ENCODE results near the gene TCL1B. TPM values are rescaled to one million over a fixed set of nuclear protein-coding genes. Genes with fewer than 3 reads are reported as not detected.

The TCL1B gene, protein sequence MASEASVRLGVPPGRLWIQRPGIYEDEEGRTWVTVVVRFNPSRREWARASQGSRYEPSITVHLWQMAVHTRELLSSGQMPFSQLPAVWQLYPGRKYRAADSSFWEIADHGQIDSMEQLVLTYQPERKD
- total RNA-seq (2021; ENCODE audit: unreplicated experiment) (not detected), Bru-seq, nascent RNA (not detected), BruChase-seq, experiment 1, labeled RNA remaining after a 2-hour chase (not detected), BruChase-seq, experiment 2, labeled RNA remaining after a 6-hour chase (not detected)
- polyA plus RNA-seq (2012; ENCODE audit: insufficient read length): not detected
- long read RNA-seq: 0 reads

DNA sequence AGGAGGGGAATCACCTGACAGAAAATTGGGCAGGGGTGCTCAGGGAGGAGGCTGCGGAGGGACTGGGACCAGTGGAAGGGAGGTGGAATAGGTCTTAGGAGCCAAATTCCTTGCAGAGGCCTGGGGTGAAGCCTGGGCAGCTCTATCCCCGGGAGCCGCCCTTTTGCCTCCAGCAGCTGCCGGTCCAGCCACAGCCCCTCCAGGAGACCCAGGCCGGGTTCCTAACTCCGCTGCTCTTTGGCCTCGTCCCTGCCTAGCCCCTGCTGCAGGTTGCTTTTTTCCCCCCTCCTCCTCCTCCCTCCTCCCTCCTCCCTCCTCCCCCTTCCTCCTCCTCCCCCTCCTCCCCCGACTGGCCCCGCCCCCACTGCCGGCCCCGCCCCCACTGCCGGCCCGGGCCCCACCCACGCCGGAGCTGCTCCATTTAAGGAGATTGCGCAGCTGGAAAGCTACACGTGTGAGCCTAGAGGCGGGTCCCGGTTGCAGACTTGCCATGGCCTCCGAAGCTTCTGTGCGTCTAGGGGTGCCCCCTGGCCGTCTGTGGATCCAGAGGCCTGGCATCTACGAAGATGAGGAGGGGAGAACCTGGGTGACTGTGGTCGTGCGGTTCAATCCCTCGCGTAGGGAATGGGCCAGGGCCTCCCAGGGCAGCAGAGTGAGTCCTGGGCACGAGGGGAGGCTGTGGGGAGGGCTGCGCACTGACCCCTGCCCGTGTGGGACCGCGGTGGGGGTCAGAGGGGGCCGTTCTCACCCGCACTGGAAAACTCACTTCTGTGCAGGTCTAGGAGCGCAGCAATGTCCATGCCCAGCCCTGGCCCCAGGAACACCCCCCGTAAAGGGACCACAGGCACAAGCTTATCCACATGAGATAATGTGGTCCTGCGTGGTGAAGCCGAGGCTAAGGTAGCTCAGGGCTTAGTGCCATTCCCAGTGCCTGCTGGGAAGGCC, at the start of gene TCL1B:
TCL1B (plus strand) TSS at position 449 of the 945 bp plus-strand sequence; CDS start at position 491, 42 bp downstream.
- no TSS peak for BruUV-seq (replicated peaks)
- H3K27ac ChIP-seq (ENCODE audit: low read length): no peak within 1 kb of the TSS
- no peaks in the 10 kb centered on the region for H3K27me3 ChIP-seq (ENCODE audit: control insufficient read depth, insufficient read depth, low read length)
- in situ Hi-C loops (cut with HindIII; ENCODE audit: low pct_unique_long_range_greater_than_20kb, low sequenced_read_pairs): no loop called here
- TF ChIP-seq TCF7L2 (IDR thresholded peaks at IDR 0.05; ENCODE audit: low read depth, low read length) (no peak), SIN3A (IDR thresholded peaks at IDR 0.05; ENCODE audit: borderline replicate concordance, insufficient read depth, low read depth, low read length) (no peak), POLR2AphosphoS5 (IDR thresholded peaks at IDR 0.05; ENCODE audit: low read depth, low read length) (no peak)
- TF ChIP-seq, protein P1, sequence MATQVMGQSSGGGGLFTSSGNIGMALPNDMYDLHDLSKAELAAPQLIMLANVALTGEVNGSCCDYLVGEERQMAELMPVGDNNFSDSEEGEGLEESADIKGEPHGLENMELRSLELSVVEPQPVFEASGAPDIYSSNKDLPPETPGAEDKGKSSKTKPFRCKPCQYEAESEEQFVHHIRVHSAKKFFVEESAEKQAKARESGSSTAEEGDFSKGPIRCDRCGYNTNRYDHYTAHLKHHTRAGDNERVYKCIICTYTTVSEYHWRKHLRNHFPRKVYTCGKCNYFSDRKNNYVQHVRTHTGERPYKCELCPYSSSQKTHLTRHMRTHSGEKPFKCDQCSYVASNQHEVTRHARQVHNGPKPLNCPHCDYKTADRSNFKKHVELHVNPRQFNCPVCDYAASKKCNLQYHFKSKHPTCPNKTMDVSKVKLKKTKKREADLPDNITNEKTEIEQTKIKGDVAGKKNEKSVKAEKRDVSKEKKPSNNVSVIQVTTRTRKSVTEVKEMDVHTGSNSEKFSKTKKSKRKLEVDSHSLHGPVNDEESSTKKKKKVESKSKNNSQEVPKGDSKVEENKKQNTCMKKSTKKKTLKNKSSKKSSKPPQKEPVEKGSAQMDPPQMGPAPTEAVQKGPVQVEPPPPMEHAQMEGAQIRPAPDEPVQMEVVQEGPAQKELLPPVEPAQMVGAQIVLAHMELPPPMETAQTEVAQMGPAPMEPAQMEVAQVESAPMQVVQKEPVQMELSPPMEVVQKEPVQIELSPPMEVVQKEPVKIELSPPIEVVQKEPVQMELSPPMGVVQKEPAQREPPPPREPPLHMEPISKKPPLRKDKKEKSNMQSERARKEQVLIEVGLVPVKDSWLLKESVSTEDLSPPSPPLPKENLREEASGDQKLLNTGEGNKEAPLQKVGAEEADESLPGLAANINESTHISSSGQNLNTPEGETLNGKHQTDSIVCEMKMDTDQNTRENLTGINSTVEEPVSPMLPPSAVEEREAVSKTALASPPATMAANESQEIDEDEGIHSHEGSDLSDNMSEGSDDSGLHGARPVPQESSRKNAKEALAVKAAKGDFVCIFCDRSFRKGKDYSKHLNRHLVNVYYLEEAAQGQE (IDR thresholded peaks at IDR 0.05; ENCODE audit: insufficient read depth in 1 of 2, low read depth in 2 of 2, low read length in 1 of 2): no peak
- TF ChIP-seq, protein P2, sequence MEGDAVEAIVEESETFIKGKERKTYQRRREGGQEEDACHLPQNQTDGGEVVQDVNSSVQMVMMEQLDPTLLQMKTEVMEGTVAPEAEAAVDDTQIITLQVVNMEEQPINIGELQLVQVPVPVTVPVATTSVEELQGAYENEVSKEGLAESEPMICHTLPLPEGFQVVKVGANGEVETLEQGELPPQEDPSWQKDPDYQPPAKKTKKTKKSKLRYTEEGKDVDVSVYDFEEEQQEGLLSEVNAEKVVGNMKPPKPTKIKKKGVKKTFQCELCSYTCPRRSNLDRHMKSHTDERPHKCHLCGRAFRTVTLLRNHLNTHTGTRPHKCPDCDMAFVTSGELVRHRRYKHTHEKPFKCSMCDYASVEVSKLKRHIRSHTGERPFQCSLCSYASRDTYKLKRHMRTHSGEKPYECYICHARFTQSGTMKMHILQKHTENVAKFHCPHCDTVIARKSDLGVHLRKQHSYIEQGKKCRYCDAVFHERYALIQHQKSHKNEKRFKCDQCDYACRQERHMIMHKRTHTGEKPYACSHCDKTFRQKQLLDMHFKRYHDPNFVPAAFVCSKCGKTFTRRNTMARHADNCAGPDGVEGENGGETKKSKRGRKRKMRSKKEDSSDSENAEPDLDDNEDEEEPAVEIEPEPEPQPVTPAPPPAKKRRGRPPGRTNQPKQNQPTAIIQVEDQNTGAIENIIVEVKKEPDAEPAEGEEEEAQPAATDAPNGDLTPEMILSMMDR (IDR thresholded peaks at IDR 0.05): no peak
- DNase-seq (ENCODE audit: low read depth, low spot score) (no peak), ATAC-seq (no peak)
- H3K4me1 ChIP-seq (ENCODE audit: control insufficient read depth, insufficient read depth, low read length): no peaks in the 10 kb centered on the region
- ChIA-PET CTCF (no interaction called here), POLR2A (no interaction called here)
- H3K36me3 ChIP-seq (ENCODE audit: control insufficient read depth, insufficient read depth, low read length): no peaks in the 10 kb centered on the region
- H3K9me3 ChIP-seq (ENCODE audit: control insufficient read depth, insufficient read depth, low read depth, low read length): no peaks in the 10 kb centered on the region
- no peak within 1 kb of the TSS for H3K4me3 ChIP-seq (ENCODE audit: low read depth in 2 of 2, low read length in 2 of 2)
- intact Hi-C loops (cut with micrococcal nuclease; ENCODE audit: unreplicated experiment): no loop called here

DNA sequence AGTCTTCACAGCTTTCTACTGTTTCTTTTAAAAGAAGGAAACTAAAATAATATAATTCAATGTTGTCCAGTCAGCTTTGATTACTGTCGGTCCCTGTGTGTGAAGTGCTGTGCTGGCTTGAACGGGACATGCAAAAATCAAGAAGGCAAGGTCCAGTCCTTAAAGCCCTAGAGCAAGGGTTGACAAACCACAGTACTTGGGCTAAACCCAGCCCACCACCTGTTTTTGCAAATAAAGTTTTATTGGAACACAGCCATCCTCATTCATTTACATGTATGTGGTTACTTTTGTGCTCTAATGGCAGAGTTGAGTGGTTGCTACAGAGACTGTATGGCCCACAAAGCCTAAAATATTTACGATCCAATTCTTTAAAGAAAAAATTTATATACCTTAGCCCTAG, 41.2 kb upstream of the TCL1B start:
- in situ Hi-C loops (cut with HindIII; ENCODE audit: low pct_unique_long_range_greater_than_20kb, low sequenced_read_pairs): no loop called here
- no peak for DNase-seq (ENCODE audit: low read depth, low spot score)

More for the DNA sequence above, 41.2 kb upstream of the TCL1B start:
- ChIA-PET CTCF (no interaction called here), POLR2A (no interaction called here)
- H3K27ac ChIP-seq (ENCODE audit: low read length): no peak overlapping the region
- no peaks in the 10 kb centered on the region for H3K27me3 ChIP-seq (ENCODE audit: control insufficient read depth, insufficient read depth, low read length)
- no peaks in the 10 kb centered on the region for H3K36me3 ChIP-seq (ENCODE audit: control insufficient read depth, insufficient read depth, low read length)
- no peak overlapping the region for H3K4me3 ChIP-seq (ENCODE audit: low read depth in 2 of 2, low read length in 2 of 2)
- no peak for ATAC-seq
- H3K9me3 ChIP-seq (ENCODE audit: control insufficient read depth, insufficient read depth, low read depth, low read length): no peaks in the 10 kb centered on the region
- TF ChIP-seq, protein P2 (IDR thresholded peaks at IDR 0.05): no peak
- TF ChIP-seq POLR2AphosphoS5 (IDR thresholded peaks at IDR 0.05; ENCODE audit: low read depth, low read length) (no peak), SIN3A (IDR thresholded peaks at IDR 0.05; ENCODE audit: borderline replicate concordance, insufficient read depth, low read depth, low read length) (no peak), TCF7L2 (IDR thresholded peaks at IDR 0.05; ENCODE audit: low read depth, low read length) (no peak)
- TF ChIP-seq, protein P1 (IDR thresholded peaks at IDR 0.05; ENCODE audit: insufficient read depth in 1 of 2, low read depth in 2 of 2, low read length in 1 of 2): no peak
- H3K4me1 ChIP-seq (ENCODE audit: control insufficient read depth, insufficient read depth, low read length): no peaks in the 10 kb centered on the region
- BruUV-seq (replicated peaks): no TSS peak
- intact Hi-C loops (cut with micrococcal nuclease; ENCODE audit: unreplicated experiment): no loop called here

All from Panc1 (cell line).